HepG2 (cell line): ENCODE data around the gene SSU72. TPM values are rescaled to one million over a fixed set of nuclear protein-coding genes. Genes with fewer than 3 reads are reported as not detected.

Experiments
- BHLHE40 ChIP-seq: IDR thresholded peaks from 2 replicates; pipeline ENCODE4 v1.6.1; 2011; ENCODE audit warnings: low read length, improper control_type of control experiment
- CHD2 ChIP-seq: IDR thresholded peaks from 2 replicates; pipeline ENCODE4 v1.6.1; 2011; ENCODE audit warnings: low read depth, low read length, improper control_type of control experiment
- DMAP1 ChIP-seq: IDR thresholded peaks from 2 replicates; pipeline ENCODE4 v1.6.1; 2016
- EED ChIP-seq: sonication (generic); formaldehyde crosslinking; IDR thresholded peaks from 2 replicates; pipeline ENCODE4 v1.5.0; 2020; ENCODE audit warnings: mild to moderate bottlenecking, missing genetic modification reagents
- FOSL1 ChIP-seq: sonication (generic); formaldehyde crosslinking; IDR thresholded peaks from 2 replicates; pipeline ENCODE4 v1.9.0; 2021; ENCODE audit warnings: missing genetic modification reagents, borderline replicate concordance
- GTF2F1 ChIP-seq: fragments of 150-350 bp; IDR thresholded peaks from 2 replicates; pipeline ENCODE4 v1.6.1; 2014; ENCODE audit warnings: low read length
- KMT2B ChIP-seq: IDR thresholded peaks from 2 replicates; pipeline ENCODE4 v1.6.1; 2016; ENCODE audit warnings: missing genetic modification reagents, missing compliant biosample characterization
- MATR3 ChIP-seq: sonication (generic); formaldehyde crosslinking; IDR thresholded peaks from 2 replicates; pipeline ENCODE4 v1.4.0; 2020; ENCODE audit warnings: missing genetic modification reagents
- RFXANK ChIP-seq: IDR thresholded peaks from 2 replicates; pipeline ENCODE4 v1.6.1; 2016
- SCMH1 ChIP-seq: sonication (generic); formaldehyde crosslinking; IDR thresholded peaks from 2 replicates; pipeline ENCODE4 v1.9.0; 2021; ENCODE audit warnings: missing genetic modification reagents, mild to moderate bottlenecking, borderline replicate concordance
- SOX6 ChIP-seq, 2 experiments: fragments of 450-650 bp in 1 of 2; sonication (generic) in 1 of 2; formaldehyde crosslinking in 1 of 2; IDR thresholded peaks; 2 replicates each; pipeline versions ENCODE4 v1.4.0 to v1.6.1; 2017 to 2020; ENCODE audit warnings: antibody characterized with exemption in 1 of 2, mild to moderate bottlenecking in 1 of 2, missing genetic modification reagents in 1 of 2
- SP140L ChIP-seq: sonication (generic); formaldehyde crosslinking; IDR thresholded peaks from 2 replicates; pipeline ENCODE4 v1.4.0; 2020; ENCODE audit warnings: missing genetic modification reagents, borderline replicate concordance
- SP4 ChIP-seq: sonication (generic); formaldehyde crosslinking; IDR thresholded peaks from 2 replicates; pipeline ENCODE4 v1.8.1; 2023; ENCODE audit warnings: mild to moderate bottlenecking, missing genetic modification reagents
- TEF ChIP-seq: sonication (generic); formaldehyde crosslinking; IDR thresholded peaks from 2 replicates; pipeline ENCODE4 v1.5.0; 2020; ENCODE audit warnings: missing genetic modification reagents
- ZBTB1 ChIP-seq: sonication (generic); formaldehyde crosslinking; IDR thresholded peaks from 2 replicates; pipeline ENCODE4 v1.4.0; 2020; ENCODE audit warnings: missing genetic modification reagents, borderline replicate concordance
- ZBTB20 ChIP-seq: sonication (generic); formaldehyde crosslinking; IDR thresholded peaks from 2 replicates; pipeline ENCODE4 v1.8.1; 2023; ENCODE audit warnings: missing genetic modification reagents, low read depth, mild to moderate bottlenecking, borderline replicate concordance
- ZBTB21 ChIP-seq: sonication (generic); formaldehyde crosslinking; IDR thresholded peaks from 2 replicates; pipeline ENCODE4 v1.4.0; 2020; ENCODE audit warnings: missing genetic modification reagents
- ZBTB7B ChIP-seq: sonication (generic); formaldehyde crosslinking; IDR thresholded peaks from 2 replicates; pipeline ENCODE4 v1.4.0; 2020; ENCODE audit warnings: missing genetic modification reagents
- ZNF230 ChIP-seq: sonication (generic); formaldehyde crosslinking; IDR thresholded peaks from 2 replicates; pipeline ENCODE4 v1.4.0; 2020; ENCODE audit warnings: mild to moderate bottlenecking, missing genetic modification reagents
- ZNF30 ChIP-seq: sonication (generic); formaldehyde crosslinking; IDR thresholded peaks from 2 replicates; pipeline ENCODE4 v1.5.0; 2020; ENCODE audit warnings: mild to moderate bottlenecking, missing genetic modification reagents
- ZNF326 ChIP-seq: sonication (generic); formaldehyde crosslinking; IDR thresholded peaks from 2 replicates; pipeline ENCODE4 v1.4.0; 2020; ENCODE audit warnings: missing genetic modification reagents, borderline replicate concordance
- ZNF468 ChIP-seq: sonication (generic); formaldehyde crosslinking; IDR thresholded peaks from 2 replicates; pipeline ENCODE4 v1.8.0; 2022; ENCODE audit warnings: mild to moderate bottlenecking, moderate library complexity, missing genetic modification reagents
- ZNF737 ChIP-seq: sonication (generic); formaldehyde crosslinking; IDR thresholded peaks from 2 replicates; pipeline ENCODE4 v1.5.0; 2020; ENCODE audit warnings: missing genetic modification reagents, mild to moderate bottlenecking, borderline replicate concordance
- polyA plus RNA-seq, 8 experiments: library from polyadenylated mRNA; depleted of rRNA in 3 of 8; stranded (reverse) in 7 of 8; unstranded in 1 of 8; fragments of >200 nt; fragmentation: Illumina TruSeq in 4 of 8; extraction: Trizol in 4 of 8; gene quantifications; 2 replicates each; pipeline versions ENCODE4 v1.2.1 to v1.2.3, GENCODE V29; 2011 to 2016; ENCODE audit warnings: low read depth in 4 of 8, missing spikeins in 1 of 8, mixed read lengths in 1 of 8; ENCODE audit not compliant: insufficient read depth in 1 of 8
- total RNA-seq, 5 experiments: library from RNA; depleted of rRNA; stranded (reverse); fragments of >200 nt; fragmentation: Illumina TruSeq; extraction: Trizol; gene quantifications; 2 replicates each; pipeline ENCODE4 v1.2.3, GENCODE V29; 2016; ENCODE audit warnings: low read depth in 1 of 5
- TF ChIP-seq, protein P1 (sequence below): sonication (generic); formaldehyde crosslinking; IDR thresholded peaks from 2 replicates; pipeline ENCODE4 v1.9.0; 2022; ENCODE audit warnings: low read depth, missing genetic modification reagents
- TF ChIP-seq, protein P2 (sequence below): sonication (generic); formaldehyde crosslinking; IDR thresholded peaks from 2 replicates; pipeline ENCODE4 v1.8.1; 2023; ENCODE audit warnings: missing genetic modification reagents, inconsistent platforms, borderline replicate concordance
- TF ChIP-seq, protein P3 (sequence below): sonication (generic); formaldehyde crosslinking; conservative IDR thresholded peaks from 2 replicates; pipeline ENCODE4 v1.5.0; 2020; ENCODE audit warnings: missing genetic modification reagents

Gene SSU72
- total and polyA plus RNA-seq, 2 of the 13 experiments (the other 11 are each of a cell fraction or from before 2014, with no cell fraction given), result 42.8 to 67.1 TPM

GRCh38 chr1:1511533-1512285 is 63.0 kb downstream of the SSU72 start, which contains the start of gene ATAD3A (continued):
- TF ChIP-seq EED, result peak; percentile 71; the same call in 1 of the 2 replicates
- no peak for TF ChIP-seq ZNF30
- no peak for TF ChIP-seq ZBTB1
- no peak for TF ChIP-seq MATR3
- no peak for TF ChIP-seq ZNF468 (CRISPR knock-in tag)
- TF ChIP-seq KMT2B (CRISPR knock-in tag), result peak; percentile 77; the same call in 1 of the 2 replicates
- TF ChIP-seq, protein P1, sequence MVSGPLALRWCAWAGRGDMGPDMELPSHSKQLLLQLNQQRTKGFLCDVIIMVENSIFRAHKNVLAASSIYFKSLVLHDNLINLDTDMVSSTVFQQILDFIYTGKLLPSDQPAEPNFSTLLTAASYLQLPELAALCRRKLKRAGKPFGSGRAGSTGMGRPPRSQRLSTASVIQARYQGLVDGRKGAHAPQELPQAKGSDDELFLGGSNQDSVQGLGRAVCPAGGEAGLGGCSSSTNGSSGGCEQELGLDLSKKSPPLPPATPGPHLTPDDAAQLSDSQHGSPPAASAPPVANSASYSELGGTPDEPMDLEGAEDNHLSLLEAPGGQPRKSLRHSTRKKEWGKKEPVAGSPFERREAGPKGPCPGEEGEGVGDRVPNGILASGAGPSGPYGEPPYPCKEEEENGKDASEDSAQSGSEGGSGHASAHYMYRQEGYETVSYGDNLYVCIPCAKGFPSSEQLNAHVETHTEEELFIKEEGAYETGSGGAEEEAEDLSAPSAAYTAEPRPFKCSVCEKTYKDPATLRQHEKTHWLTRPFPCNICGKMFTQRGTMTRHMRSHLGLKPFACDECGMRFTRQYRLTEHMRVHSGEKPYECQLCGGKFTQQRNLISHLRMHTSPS, result no peak
- TF ChIP-seq SOX6 (IDR thresholded peaks at IDR 0.05), result no peak
- peak; percentile 67 for TF ChIP-seq SOX6 (CRISPR knock-in tag; IDR thresholded peaks at IDR 0.05)
- no peak for TF ChIP-seq FOSL1 (CRISPR knock-in tag)
- TF ChIP-seq, protein P2, sequence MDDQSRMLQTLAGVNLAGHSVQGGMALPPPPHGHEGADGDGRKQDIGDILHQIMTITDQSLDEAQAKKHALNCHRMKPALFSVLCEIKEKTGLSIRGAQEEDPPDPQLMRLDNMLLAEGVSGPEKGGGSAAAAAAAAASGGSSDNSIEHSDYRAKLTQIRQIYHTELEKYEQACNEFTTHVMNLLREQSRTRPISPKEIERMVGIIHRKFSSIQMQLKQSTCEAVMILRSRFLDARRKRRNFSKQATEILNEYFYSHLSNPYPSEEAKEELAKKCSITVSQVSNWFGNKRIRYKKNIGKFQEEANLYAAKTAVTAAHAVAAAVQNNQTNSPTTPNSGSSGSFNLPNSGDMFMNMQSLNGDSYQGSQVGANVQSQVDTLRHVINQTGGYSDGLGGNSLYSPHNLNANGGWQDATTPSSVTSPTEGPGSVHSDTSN, result no peak
- no peak for TF ChIP-seq TEF (CRISPR knock-in tag)
- no peak for TF ChIP-seq GTF2F1
- no peak for TF ChIP-seq ZNF737 (CRISPR knock-in tag)
- TF ChIP-seq SP4, result peak; percentile 66; the same call in 1 of the 2 replicates
- no peak for TF ChIP-seq SCMH1 (CRISPR knock-in tag)
- TF ChIP-seq CHD2, result peak; percentile 97
- TF ChIP-seq SP140L (CRISPR knock-in tag), result no peak
- TF ChIP-seq DMAP1 (CRISPR knock-in tag), result peak; percentile 67; the same call in 1 of the 2 replicates
- no peak for TF ChIP-seq ZNF230 (CRISPR knock-in tag)
- peak; percentile 86 for TF ChIP-seq ZBTB7B (CRISPR knock-in tag)
- TF ChIP-seq ZBTB20, result peak; percentile 70; the same call in 1 of the 2 replicates
- TF ChIP-seq ZBTB21, result peak; percentile 90; the same call in 1 of the 2 replicates
- TF ChIP-seq BHLHE40, result no peak
- no peak for TF ChIP-seq ZNF326 (CRISPR knock-in tag)
- TF ChIP-seq, protein P3, sequence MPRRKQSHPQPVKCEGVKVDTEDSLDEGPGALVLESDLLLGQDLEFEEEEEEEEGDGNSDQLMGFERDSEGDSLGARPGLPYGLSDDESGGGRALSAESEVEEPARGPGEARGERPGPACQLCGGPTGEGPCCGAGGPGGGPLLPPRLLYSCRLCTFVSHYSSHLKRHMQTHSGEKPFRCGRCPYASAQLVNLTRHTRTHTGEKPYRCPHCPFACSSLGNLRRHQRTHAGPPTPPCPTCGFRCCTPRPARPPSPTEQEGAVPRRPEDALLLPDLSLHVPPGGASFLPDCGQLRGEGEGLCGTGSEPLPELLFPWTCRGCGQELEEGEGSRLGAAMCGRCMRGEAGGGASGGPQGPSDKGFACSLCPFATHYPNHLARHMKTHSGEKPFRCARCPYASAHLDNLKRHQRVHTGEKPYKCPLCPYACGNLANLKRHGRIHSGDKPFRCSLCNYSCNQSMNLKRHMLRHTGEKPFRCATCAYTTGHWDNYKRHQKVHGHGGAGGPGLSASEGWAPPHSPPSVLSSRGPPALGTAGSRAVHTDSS (CRISPR knock-in tag), result no peak
- TF ChIP-seq RFXANK (CRISPR knock-in tag), result no peak
